Activated T-helper 2 cell treated with anti-CD3 and anti-CD28 coated beads, Interferon-gamma antibody, Interleukin-2, Interleukin-4, amounts not matched to agents 10 μg/mL and 5 μg/mL and 100 μg/mL, durations not matched to agents 14 hours and 24 hours and 36 hours (primary cell): ENCODE results near the gene CFAP61. TPM values are rescaled to one million over a fixed set of nuclear protein-coding genes. Genes with fewer than 3 reads are reported as not detected.
A peak's percentile ranks its signal among the peaks of the same experiment; 100 is the strongest.

Source experiments
- DNase-seq: peaks from one replicate; pipeline ENCODE4 v3.0.0; 2021; ENCODE audit warnings: low spot score
- H3K27ac Mint-ChIP-seq: one replicate; pipeline ENCODE4 v1.8.0; 2021; ENCODE audit warnings: mixed read lengths
- H3K27me3 Mint-ChIP-seq: one replicate; pipeline ENCODE4 v1.8.0; 2021; ENCODE audit warnings: low read depth, mixed read lengths
- H3K36me3 Mint-ChIP-seq: one replicate; pipeline ENCODE4 v1.8.0; 2021; ENCODE audit warnings: low read depth, mixed read lengths
- H3K4me1 Mint-ChIP-seq: one replicate; pipeline ENCODE4 v1.8.0; 2021; ENCODE audit warnings: low read depth, mixed read lengths
- H3K4me3 Mint-ChIP-seq: one replicate; pipeline ENCODE4 v1.8.0; 2021; ENCODE audit warnings: low read depth, mild to moderate bottlenecking, moderate library complexity, mixed read lengths
- H3K9me3 Mint-ChIP-seq: one replicate; pipeline ENCODE4 v1.8.0; 2021; ENCODE audit warnings: mixed read lengths
- intact Hi-C: fragments of 100-400 bp; cut with micrococcal nuclease; formaldehyde crosslinking; loops from one replicate; pipeline ENCODE4 v1.15.1; 2023
- total RNA-seq: library from RNA; stranded (reverse); gene quantifications from 2 replicates; pipeline ENCODE4 v1.2.3, GENCODE V29; 2022

The CFAP61 gene
- total RNA-seq, 1 donor from 2014 or later = not detected

GRCh38 chr20:20395087-20395486 lies 342.8 kb downstream of the CFAP61 start:
- no peaks in the 10 kb centered on the region for H3K27me3 Mint-ChIP-seq
- H3K4me1 Mint-ChIP-seq = no peaks in the 10 kb centered on the region
- H3K9me3 Mint-ChIP-seq = no peaks in the 10 kb centered on the region
- H3K36me3 Mint-ChIP-seq = peaks cover 6% of the 10 kb centered on the region
- no peak overlapping the region for H3K27ac Mint-ChIP-seq
- intact Hi-C loops = no loop called here
- no peak for DNase-seq
- no peak overlapping the region for H3K4me3 Mint-ChIP-seq

- Mint-ChIP-seq H3K4me1 (no peaks in the 10 kb centered on the region), H3K9me3 (no peaks in the 10 kb centered on the region), H3K36me3 (peaks cover 6% of the 10 kb centered on the region), H3K27ac (no peak overlapping the region), H3K4me3 (no peak overlapping the region), H3K27me3 (no peaks in the 10 kb centered on the region)
- intact Hi-C loops = no loop called here
- DNase-seq = no peak
Observed at GRCh38 chr20:20395903-20396568, 343.7 kb downstream of the CFAP61 start.

- intact Hi-C loops = no loop called here
- no peaks in the 10 kb centered on the region for H3K4me1 Mint-ChIP-seq
- no peak overlapping the region for H3K27ac Mint-ChIP-seq
- no peaks in the 10 kb centered on the region for H3K9me3 Mint-ChIP-seq
- no peaks in the 10 kb centered on the region for H3K27me3 Mint-ChIP-seq
- no peak for DNase-seq
- H3K4me3 Mint-ChIP-seq = no peak overlapping the region
- H3K36me3 Mint-ChIP-seq = peaks cover 6% of the 10 kb centered on the region
Observed at GRCh38 chr20:20396794-20397193, 344.5 kb downstream of the CFAP61 start.

DNA sequence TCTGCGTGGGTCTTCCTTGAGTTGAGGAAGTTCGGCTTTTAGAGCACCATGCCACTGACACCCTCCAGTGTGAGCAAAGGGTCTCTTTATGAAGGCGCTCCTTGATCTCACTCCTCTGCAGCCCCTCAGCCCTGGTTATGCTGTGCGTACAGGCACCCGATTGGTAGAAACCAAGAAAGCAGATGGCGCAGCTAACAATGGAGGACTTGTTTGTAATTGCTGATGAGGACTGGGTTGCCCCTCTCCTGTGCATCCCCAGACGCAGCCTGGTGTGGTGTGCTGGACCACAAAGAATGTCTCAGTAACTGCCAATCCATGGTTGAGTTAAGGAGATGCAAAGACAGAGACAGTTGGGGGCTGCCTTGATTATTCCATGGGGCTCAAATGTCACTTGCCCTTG lies 345.8 kb downstream of the CFAP61 start:
- no peak for DNase-seq
- Mint-ChIP-seq H3K36me3 (no peaks in the 10 kb centered on the region), H3K4me1 (no peaks in the 10 kb centered on the region), H3K9me3 (no peaks in the 10 kb centered on the region), H3K27me3 (no peaks in the 10 kb centered on the region), H3K27ac (no peak overlapping the region), H3K4me3 (no peak overlapping the region)
- intact Hi-C loops = no loop called here

GRCh38 chr20:20399531-20400500 lies 347.5 kb downstream of the CFAP61 start:
- Mint-ChIP-seq H3K36me3 (no peaks in the 10 kb centered on the region), H3K27me3 (no peaks in the 10 kb centered on the region), H3K27ac (no peak overlapping the region), H3K4me1 (peaks cover under 1% of the 10 kb centered on the region), H3K9me3 (no peaks in the 10 kb centered on the region), H3K4me3 (no peak overlapping the region)
- no peak for DNase-seq
- intact Hi-C loops = no loop called here

- Mint-ChIP-seq H3K9me3 (no peaks in the 10 kb centered on the region), H3K27me3 (no peaks in the 10 kb centered on the region), H3K27ac (no peak overlapping the region), H3K36me3 (peaks cover 6% of the 10 kb centered on the region), H3K4me3 (no peak overlapping the region), H3K4me1 (peaks cover 6% of the 10 kb centered on the region)
- no peak for DNase-seq
- intact Hi-C loops = no loop called here
Observed at GRCh38 chr20:20401991-20402390, 349.7 kb downstream of the CFAP61 start.

GRCh38 chr20:20404633-20405032 lies 352.3 kb downstream of the CFAP61 start:
- no peak overlapping the region for H3K4me3 Mint-ChIP-seq
- no peak for DNase-seq
- peaks cover 13% of the 10 kb centered on the region for H3K36me3 Mint-ChIP-seq
- H3K4me1 Mint-ChIP-seq = peaks cover 8% of the 10 kb centered on the region
- H3K9me3 Mint-ChIP-seq = no peaks in the 10 kb centered on the region
- no peaks in the 10 kb centered on the region for H3K27me3 Mint-ChIP-seq
- H3K27ac Mint-ChIP-seq = peak overlapping the region; percentile 40
- intact Hi-C loops = no loop called here

- intact Hi-C loops = no loop called here
- Mint-ChIP-seq H3K27me3 (no peaks in the 10 kb centered on the region), H3K9me3 (no peaks in the 10 kb centered on the region), H3K27ac (peak overlapping the region; percentile 17), H3K4me3 (no peak overlapping the region), H3K4me1 (peaks cover 15% of the 10 kb centered on the region), H3K36me3 (peaks cover 21% of the 10 kb centered on the region)
- DNase-seq = no peak
Observed at GRCh38 chr20:20405623-20406022, 353.3 kb downstream of the CFAP61 start.

- no peak for DNase-seq
- no peak overlapping the region for H3K27ac Mint-ChIP-seq
- H3K9me3 Mint-ChIP-seq = no peaks in the 10 kb centered on the region
- intact Hi-C loops = no loop called here
- peaks cover 26% of the 10 kb centered on the region for H3K36me3 Mint-ChIP-seq
- no peaks in the 10 kb centered on the region for H3K27me3 Mint-ChIP-seq
- peaks cover 19% of the 10 kb centered on the region for H3K4me1 Mint-ChIP-seq
- no peak overlapping the region for H3K4me3 Mint-ChIP-seq
Observed at GRCh38 chr20:20406306-20406705, 354.0 kb downstream of the CFAP61 start.

GRCh38 chr20:20407891-20408805 lies 355.8 kb downstream of the CFAP61 start:
- H3K4me3 Mint-ChIP-seq = peak overlapping the region; percentile 30
- no peak overlapping the region for H3K27ac Mint-ChIP-seq
- peaks cover 35% of the 10 kb centered on the region for H3K36me3 Mint-ChIP-seq
- H3K27me3 Mint-ChIP-seq = no peaks in the 10 kb centered on the region
- intact Hi-C loops = no loop called here
- no peak for DNase-seq
- peaks cover 37% of the 10 kb centered on the region for H3K4me1 Mint-ChIP-seq
- no peaks in the 10 kb centered on the region for H3K9me3 Mint-ChIP-seq

DNA sequence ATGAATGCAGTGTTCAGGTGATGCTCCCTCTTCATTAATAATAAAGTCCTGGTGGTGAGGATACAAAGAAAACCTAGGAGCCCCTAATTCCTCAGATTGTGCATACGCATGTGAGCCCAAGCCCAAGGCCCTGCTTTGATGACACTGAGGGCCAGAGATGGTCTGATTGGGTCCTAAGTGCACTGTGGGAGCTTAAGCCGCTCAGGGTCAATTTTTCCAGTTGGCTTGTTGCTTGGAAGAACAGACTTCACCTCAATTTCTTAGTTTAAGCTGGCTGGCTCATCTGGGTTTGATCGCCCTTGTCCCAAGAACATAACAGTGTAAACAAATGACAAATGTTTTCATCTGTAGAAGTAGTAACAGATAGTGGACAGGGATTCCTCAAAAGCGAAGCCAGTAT lies 357.0 kb downstream of the CFAP61 start:
- Mint-ChIP-seq H3K27ac (no peak overlapping the region), H3K4me1 (peaks cover 41% of the 10 kb centered on the region), H3K9me3 (no peaks in the 10 kb centered on the region), H3K4me3 (no peak overlapping the region), H3K36me3 (peaks cover 35% of the 10 kb centered on the region), H3K27me3 (no peaks in the 10 kb centered on the region)
- no peak for DNase-seq
- intact Hi-C loops = no loop called here
